ENCODE measurements around the gene GOLGA6A. TPM values are rescaled to one million over a fixed set of nuclear protein-coding genes. Genes with fewer than 3 reads are reported as not detected.
"Not testable (repeated sequence)": the region's sequence is repeated elsewhere in the genome, so short reads cannot be mapped to it uniquely, and the experiment has no call there.

Gene GOLGA6A, protein sequence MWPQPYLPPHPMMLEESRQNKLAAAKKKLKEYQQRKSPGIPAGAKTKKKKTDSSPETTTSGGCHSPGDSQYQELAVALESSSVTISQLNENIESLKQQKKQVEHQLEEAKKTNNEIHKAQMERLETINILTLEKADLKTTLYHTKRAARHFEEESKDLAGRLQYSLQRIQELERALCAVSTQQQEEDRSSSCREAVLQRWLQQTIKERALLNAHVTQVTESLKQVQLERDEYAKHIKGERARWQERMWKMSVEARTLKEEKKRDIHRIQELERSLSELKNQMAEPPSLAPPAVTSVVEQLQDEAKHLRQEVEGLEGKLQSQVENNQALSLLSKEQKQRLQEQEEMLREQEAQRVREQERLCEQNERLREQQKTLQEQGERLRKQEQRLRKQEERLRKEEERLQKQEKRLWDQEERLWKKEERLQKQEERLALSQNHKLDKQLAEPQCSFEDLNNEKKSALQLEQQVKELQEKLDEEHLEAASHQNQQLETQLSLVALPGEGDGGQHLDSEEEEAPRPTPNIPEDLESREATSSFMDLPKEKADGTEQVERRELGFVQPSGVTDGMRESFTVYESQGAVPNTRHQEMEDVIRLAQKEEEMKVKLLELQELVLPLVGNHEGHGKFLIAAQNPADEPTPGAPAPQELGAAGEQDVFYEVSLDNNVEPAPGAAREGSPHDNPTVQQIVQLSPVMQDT
- under 1 TPM in 2 of 4 donors, not detected in 2; 0.20 to 0.87 TPM for total RNA-seq

DNA sequence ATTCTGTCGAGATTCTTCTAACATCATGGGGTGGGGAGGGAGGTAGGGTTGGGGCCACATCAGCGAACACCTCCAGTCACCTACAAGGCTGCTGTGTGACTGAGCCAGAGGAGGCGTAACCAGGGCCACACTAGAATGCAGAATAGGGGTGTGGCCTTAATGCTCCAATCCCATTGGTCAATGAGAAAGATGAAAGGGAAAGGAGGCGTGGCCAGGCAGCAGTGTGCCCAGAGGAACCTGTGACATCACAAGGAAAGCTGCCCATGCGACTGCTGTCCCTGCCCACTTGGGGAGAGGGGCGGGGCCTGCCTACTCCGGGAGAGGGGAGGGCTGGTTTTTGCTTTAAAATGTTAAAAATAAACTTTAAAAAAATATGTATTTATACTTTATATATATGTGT, at the start of gene GOLGA6A:
GOLGA6A (minus strand) TSS at position 101 of the 400 bp plus-strand sequence; CDS start at position 60, 41 bp downstream.
- DNase-seq (ENCODE audit: low spot score in 2 of 2); H3K4me1 ChIP-seq; H3K4me3 ChIP-seq; H3K9me3 ChIP-seq; H3K36me3 ChIP-seq; H3K27me3 ChIP-seq; H3K27ac ChIP-seq: not testable (repeated sequence)
- WGBS, 2 donors = no CpG with 5 or more reads among the region's 7 CpGs

DNA sequence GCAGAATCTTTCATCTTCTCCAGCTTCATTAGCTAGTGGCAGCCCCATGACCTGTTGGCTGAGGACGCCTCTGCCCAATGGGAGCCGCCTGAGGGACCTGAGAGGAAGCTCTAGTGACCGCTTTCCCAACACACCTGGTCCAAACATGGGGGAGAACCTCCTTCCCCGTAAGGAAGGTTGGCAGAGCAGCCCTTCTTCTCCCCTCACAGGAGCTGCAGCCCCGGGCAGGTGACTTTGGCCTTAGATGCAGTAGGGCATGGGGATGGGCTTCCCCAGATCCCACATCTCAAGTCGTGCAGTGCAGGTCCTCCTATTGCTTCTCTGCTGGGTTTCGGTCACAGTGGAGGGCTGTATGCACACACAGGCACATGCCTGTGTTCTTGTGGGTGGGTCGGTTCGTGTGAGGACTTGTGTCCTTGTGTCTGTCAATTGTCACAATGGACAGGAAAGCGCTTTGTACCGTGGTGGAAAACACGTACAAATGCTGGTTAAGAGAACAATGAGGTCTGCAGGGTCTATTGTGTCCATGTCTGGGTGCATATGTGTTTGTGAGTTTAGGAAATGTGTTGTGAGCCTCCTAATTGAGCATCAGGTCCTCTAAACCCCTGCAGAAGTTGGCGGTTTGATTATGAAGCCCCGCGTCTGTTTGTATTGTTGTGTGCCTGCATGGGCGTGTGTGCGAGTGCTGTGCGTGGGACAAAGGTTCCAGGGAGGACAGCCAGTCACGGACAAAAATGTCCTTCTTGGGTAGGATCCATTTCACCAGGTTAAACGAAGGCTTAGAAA, 49.5 kb upstream of the GOLGA6A start:
- 44 to 47% methylated on average over 17 to 20 of the region's 20 CpGs for WGBS, 2 donors
- peaks cover 0 to 69% (median 38%) of the 10 kb centered on the region in 4 donors for H3K4me1 ChIP-seq
- TF ChIP-seq POLR2A (IDR thresholded peaks at IDR 0.05) = no peak
- TF ChIP-seq, protein P1, sequence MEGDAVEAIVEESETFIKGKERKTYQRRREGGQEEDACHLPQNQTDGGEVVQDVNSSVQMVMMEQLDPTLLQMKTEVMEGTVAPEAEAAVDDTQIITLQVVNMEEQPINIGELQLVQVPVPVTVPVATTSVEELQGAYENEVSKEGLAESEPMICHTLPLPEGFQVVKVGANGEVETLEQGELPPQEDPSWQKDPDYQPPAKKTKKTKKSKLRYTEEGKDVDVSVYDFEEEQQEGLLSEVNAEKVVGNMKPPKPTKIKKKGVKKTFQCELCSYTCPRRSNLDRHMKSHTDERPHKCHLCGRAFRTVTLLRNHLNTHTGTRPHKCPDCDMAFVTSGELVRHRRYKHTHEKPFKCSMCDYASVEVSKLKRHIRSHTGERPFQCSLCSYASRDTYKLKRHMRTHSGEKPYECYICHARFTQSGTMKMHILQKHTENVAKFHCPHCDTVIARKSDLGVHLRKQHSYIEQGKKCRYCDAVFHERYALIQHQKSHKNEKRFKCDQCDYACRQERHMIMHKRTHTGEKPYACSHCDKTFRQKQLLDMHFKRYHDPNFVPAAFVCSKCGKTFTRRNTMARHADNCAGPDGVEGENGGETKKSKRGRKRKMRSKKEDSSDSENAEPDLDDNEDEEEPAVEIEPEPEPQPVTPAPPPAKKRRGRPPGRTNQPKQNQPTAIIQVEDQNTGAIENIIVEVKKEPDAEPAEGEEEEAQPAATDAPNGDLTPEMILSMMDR (IDR thresholded peaks at IDR 0.05) = no peak
- no peak for TF ChIP-seq EP300 (IDR thresholded peaks at IDR 0.05)

DNA sequence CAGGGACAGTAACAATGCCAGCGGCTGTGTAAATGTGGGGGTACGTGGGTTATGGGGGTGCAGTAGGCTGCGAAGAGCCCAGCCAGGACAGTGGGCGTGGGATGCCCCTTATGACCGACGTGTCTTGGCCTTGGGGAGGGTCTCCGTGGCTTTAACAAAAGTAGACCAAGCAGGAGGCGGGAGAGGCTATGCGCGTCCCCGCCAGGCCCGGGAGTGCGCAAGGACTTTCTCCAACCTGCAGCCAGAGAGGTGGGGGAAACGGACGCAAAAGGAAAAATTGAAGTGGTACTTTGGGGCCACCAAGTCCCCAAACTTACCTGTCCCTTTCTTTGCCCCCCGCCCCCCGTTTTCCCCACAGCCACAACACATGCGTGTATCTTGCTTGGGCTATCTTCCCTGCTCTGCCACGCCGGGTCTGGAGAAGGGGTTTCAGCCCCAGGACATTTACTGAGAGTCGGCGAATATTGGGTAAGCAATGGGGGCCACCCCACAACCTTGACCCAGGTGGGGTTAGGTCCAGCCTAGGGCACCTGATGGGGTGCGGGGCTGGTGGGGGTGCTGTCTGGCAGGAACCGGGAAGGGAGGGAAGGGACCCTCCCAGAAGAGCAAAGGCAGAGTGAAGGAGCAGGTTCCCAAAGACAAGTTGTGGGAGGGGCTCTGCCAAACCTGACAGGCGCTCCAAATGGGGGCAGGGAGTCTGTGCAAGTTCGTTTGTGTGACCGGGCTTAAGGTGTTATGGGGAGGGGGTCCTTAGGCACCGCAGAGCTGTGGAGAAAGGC, 48.7 kb upstream of the GOLGA6A start:
- peaks cover 0 to 95% of the 10 kb centered on the region in 2 donors for H3K27me3 ChIP-seq
- H3K4me3 ChIP-seq = no peak overlapping the region
- no peak for DNase-seq (ENCODE audit: low spot score in 2 of 2)
- TF ChIP-seq POLR2A (IDR thresholded peaks at IDR 0.05) (no peak), EP300 (IDR thresholded peaks at IDR 0.05) (no peak)
- TF ChIP-seq, protein P1 (IDR thresholded peaks at IDR 0.05) = no peak
- no peak overlapping the region for H3K27ac ChIP-seq
- peaks cover 0 to 61% (median 32%) of the 10 kb centered on the region in 4 donors for H3K4me1 ChIP-seq
- peaks cover 0 to 8% (median 0%) of the 10 kb centered on the region in 3 donors for H3K36me3 ChIP-seq
- 23 to 26% methylated on average over 28 of the region's 28 CpGs for WGBS, 2 donors
- peaks cover 0 to 19% (median 0%) of the 10 kb centered on the region in 4 donors for H3K9me3 ChIP-seq

More for the DNA sequence above, 49.5 kb upstream of the GOLGA6A start:
- H3K36me3 ChIP-seq = peaks cover 0 to 8% (median 0%) of the 10 kb centered on the region in 3 donors
- H3K9me3 ChIP-seq = peaks cover 0 to 19% (median 0%) of the 10 kb centered on the region in 4 donors
- H3K27ac ChIP-seq = no peak overlapping the region
- peaks cover 0 to 99% of the 10 kb centered on the region in 2 donors for H3K27me3 ChIP-seq
- no peak for DNase-seq (ENCODE audit: low spot score in 2 of 2)
- no peak overlapping the region for H3K4me3 ChIP-seq

DNA sequence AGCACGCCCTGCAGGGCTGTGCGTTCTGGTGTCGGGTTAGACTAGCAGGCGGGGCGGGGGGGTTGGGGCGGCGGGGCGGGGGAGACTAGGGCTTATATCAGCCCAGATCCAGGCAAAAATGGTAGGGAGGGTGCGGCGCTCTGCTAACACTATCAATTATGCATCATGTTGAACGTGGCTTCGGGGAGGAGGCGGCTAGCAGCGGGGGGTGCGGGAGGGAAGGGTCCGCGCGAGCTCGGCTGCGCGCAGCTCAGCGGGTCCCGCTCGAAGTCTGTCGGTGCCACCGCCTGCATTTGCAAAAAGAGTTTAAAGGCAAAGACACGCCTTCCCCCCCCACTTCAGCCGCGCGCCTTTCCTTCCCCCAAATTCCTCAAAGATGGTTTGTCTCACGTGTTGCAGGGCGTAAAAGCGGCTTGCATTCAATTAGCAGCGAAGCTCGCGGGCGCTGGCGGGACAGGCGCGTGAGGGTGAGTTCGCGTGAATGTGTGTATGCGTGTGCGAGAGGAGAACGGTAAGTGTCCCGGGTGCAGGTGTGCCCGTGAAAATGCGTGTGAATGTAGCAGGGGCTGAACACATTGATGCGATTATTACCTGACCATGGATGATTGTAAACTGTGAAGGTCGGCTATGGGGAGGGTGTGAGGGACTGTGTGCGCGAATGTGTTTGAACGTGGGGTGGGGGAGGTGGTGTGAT, 48.0 kb upstream of the GOLGA6A start, which contains the start of gene ISLR2:
ISLR2 (plus strand) TSS at position 432 of the 694 bp plus-strand sequence. CDS start 2,169 bp downstream, outside the sequence.
- Histone ChIP-seq H3K27me3 (peaks cover 0 to 91% of the 10 kb centered on the region in 2 donors), H3K9me3 (peaks cover 0 to 19% (median 0%) of the 10 kb centered on the region in 4 donors), H3K27ac (no peak within 1 kb of the TSS), H3K36me3 (peaks cover 0 to 8% (median 0%) of the 10 kb centered on the region in 3 donors), H3K4me1 (peaks cover 0 to 53% (median 28%) of the 10 kb centered on the region in 4 donors), H3K4me3 (peak within 1 kb of the TSS in 1 of 4 donors; percentile 34)
- TF ChIP-seq POLR2A (IDR thresholded peaks at IDR 0.05) (no peak), EP300 (IDR thresholded peaks at IDR 0.05) (no peak)
- TF ChIP-seq, protein P1 (IDR thresholded peaks at IDR 0.05) = no peak
- 2 to 3% methylated on average over 45 to 53 of the region's 53 CpGs for WGBS, 2 donors
- no peak for DNase-seq (ENCODE audit: low spot score in 2 of 2)
